LNCaP clone FGC (cell line): Measurements from ENCODE around the gene KLHDC10.
A peak's percentile ranks its signal among the peaks of the same experiment; 100 is the strongest.
"Not testable (repeated sequence)": the region's sequence is repeated elsewhere in the genome, so short reads cannot be mapped to it uniquely, and the experiment has no call there.

ENCODE experiments used
- DNase-seq: peaks from one replicate; pipeline ENCODE4 v3.0.0-alpha.2; 2011; ENCODE audit warnings: low read depth
- H3K4me3 ChIP-seq: 2 replicates; pipeline ENCODE4 v1.5.1; 2011; ENCODE audit warnings: mild to moderate bottlenecking, low read depth, low read length, control low read depth
- CTCF ChIP-seq: IDR thresholded peaks from 2 replicates; pipeline ENCODE4 v1.5.1; 2012; ENCODE audit warnings: mild to moderate bottlenecking; ENCODE audit not compliant: control insufficient read depth, insufficient read depth; ENCODE audit errors: extremely low read depth

Gene KLHDC10

GRCh38 chr7:130084037-130084875 is 13.9 kb downstream of the KLHDC10 start:
- peak; percentile 48 for TF ChIP-seq CTCF
- no peak overlapping the region for H3K4me3 ChIP-seq
- DNase-seq = no peak

GRCh38 chr7:130085235-130085634 is 14.9 kb downstream of the KLHDC10 start:
- DNase-seq, H3K4me3 ChIP-seq: not testable (repeated sequence)

- no peak for DNase-seq
- no peak for TF ChIP-seq CTCF
- H3K4me3 ChIP-seq = no peak overlapping the region
These were observed 16.6 kb downstream of the KLHDC10 start for GRCh38 chr7:130086938-130087337.

DNA sequence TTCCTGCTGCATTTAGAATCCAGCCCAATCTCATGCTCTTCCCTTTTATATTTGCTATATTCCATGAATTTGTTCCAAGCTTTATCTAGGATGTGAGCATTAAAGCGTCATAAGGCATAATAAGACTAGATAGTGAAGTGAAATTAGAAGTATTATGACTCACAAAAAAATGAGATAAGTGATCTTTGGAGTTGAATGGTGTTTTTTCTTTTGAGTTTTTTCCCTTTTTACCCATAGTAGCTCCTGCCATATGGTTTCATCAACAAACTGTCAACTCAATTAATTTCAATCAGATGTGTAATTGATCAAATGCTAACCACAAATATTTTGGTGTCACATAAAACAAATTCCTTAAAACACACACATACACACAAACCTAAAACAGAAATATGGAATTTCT is 17.0 kb downstream of the KLHDC10 start:
- H3K4me3 ChIP-seq = no peak overlapping the region
- no peak for DNase-seq
- TF ChIP-seq CTCF = no peak

DNA sequence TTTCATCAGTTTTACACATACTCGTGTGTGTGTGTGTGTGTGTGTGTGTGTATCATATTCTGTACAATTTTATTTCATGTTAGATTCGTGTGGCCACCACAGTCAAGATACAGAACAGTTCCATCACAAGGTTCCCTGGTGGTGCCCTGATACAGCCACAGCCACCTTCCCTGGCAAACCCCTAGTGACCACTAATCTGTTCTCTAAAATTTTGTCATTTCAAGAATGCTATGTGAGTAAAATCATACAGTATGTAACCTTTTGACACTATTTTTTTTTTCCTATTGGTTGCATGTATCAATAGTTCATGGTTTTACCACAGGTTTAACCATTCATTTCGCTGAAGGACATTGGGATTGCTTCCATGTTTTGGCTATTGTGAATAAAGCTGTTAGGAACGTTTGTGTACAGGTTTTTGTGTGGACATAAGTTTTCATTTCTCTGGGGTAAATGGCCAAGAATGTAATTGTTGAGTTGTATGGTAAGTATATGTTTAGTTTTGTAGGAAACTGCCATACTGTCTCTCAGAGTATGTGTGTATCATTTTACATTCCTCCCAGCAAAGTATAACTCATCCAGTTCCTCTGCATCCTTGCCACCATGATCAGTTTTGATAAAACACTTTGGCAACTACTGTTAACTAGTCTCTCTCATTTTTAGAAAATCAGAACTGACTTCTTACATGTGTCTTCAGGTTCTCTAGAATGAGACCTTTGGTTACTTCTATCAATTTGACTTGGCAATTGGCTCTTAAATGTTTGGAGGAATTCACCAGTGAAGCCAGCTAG is 20.6 kb downstream of the KLHDC10 start:
- no peak for TF ChIP-seq CTCF
- no peak overlapping the region for H3K4me3 ChIP-seq
- no peak for DNase-seq

DNA sequence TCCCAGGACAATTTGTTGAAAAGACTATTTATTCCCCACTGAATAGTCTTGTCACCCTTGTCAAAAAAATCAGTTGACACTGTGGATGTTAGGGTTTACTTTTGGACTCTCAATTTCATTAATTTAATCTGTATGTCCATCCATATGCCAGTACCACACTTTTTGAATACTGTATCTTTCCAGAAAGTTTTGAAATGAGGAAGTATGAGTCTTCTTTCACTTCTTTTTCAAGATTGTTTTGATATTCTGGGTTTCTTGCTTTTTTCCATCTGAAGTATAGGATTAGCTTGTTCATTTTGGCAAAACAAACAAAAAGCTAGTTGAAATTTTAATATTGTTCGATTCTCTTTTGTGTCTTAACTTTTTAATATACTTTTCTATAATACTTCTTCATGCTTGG is 21.7 kb downstream of the KLHDC10 start:
- no peak overlapping the region for H3K4me3 ChIP-seq
- DNase-seq = no peak
- no peak for TF ChIP-seq CTCF

GRCh38 chr7:130092598-130092997 is 22.3 kb downstream of the KLHDC10 start:
- H3K4me3 ChIP-seq = no peak overlapping the region
- TF ChIP-seq CTCF = no peak
- no peak for DNase-seq
